GM19023 (cell line): ENCODE measurements around the gene DLG4.

Experiments used
- ATAC-seq: cut with Tn5 transposase; IDR thresholded peaks from one replicate; pipeline ENCODE4 v1.9.1; 2021; ENCODE audit warnings: mild to moderate bottlenecking, moderate library complexity; ENCODE audit not compliant: unreplicated experiment

DLG4 gene

DNA sequence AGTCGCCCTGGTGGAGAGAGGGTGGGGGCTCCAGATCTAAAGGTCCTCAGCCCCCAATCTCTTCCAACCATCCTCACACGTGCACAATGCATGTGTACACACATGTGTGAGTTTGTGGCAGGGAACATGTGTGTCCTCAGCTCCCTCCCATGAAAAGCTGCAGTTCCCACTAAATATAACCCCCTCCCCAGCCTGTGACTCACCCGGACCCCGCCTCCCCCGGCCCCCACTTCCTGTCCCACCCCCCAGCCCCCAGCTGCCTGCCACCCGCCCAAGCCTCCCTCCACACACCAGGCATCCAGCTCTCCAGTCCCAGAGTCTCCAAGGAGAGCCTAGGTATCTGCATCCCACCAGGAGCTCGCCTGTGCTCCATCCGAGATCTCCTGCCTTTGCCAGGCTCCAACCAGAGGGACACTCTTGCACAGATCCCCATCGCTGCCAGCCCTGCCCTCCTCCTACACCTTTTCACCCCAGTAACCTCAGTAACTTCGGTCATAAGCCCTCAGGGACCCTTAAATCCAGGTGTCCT lies 3.9 kb downstream of the DLG4 start:
- ATAC-seq, result no peak

DNA sequence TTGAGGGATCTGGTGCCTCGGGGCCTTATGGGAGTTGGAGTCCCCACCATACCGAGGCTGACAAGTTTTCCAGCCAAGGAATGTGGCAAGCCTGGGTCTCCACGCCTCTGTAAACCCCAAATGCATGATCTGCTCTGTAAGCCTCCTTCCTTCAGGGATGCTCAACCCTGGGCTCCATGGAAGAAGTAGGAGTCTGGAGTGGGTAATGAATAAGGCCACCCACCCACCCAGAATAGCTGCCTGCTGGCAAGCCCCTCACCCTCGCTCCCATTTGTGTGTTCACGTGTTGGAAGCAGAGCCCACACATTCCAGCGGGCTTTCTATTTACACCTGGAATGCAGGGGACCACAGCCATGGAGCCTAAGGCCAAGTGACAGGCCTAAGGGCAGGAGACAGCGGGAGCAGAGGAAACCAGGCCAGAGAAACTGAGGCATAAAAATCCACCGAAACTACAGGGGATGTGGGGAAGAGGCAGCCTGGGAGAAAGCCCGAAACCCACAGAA lies 4.4 kb downstream of the DLG4 start:
- ATAC-seq, result no peak

GRCh38 chr17:7214300-7215135 lies 5.1 kb downstream of the DLG4 start:
- peak; percentile 69 for ATAC-seq

DNA sequence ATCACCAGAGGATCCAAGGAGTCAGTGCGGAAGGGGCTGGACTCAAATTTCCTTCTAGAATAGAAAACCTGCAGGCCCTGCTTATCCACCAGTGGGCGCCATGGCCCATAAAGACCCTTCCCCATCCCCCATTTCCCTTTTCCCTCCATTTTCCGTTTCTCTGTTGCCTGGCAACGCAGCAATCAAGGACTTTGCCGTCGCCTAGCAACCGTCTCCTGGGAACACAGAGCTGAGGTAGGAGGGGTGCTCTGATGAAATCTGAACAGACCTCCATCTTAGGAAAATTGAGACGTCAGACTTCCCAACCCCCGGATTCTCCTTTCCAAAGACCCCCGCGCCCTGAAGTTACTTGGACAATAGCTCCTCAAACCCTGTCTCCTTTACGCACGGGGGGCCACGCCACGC lies 5.7 kb downstream of the DLG4 start:
- ATAC-seq, result no peak

DNA sequence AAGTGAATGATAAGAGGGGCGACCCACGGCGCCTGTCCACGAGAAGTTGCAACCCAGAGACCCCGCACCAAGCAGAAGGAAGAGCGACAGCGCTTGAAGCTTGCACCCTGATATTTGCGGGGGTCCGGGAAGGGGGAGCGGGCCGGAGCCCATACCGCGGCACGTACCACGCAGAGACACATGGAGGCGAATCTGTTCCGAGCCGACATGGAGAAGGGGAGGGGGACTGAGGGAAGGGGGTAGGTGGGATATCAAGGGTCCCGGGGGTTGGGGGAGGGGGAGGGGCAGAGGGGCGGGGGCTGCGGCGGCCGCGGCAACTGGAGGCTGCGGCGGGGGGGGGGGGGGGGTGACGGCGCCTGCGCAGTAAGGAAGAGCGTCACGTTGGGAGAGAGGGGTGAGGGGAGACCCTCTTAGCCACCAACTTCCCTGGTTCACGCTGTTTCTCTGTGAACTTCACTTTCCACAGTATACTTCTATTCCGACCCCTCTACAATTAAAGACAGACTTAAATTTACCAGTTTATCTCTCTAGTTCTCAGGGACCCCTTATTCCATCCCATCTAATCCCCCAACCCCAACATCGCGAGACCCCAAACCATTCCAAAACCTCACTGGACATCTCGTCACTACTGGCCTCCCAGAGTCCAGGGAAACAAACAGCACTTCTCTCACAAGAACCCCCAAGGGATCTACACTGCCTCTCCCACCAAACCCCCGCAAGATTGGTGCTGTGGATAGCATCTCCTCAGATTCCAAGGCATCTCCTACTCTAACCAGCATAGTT lies 8.0 kb downstream of the DLG4 start:
- ATAC-seq, result no peak

DNA sequence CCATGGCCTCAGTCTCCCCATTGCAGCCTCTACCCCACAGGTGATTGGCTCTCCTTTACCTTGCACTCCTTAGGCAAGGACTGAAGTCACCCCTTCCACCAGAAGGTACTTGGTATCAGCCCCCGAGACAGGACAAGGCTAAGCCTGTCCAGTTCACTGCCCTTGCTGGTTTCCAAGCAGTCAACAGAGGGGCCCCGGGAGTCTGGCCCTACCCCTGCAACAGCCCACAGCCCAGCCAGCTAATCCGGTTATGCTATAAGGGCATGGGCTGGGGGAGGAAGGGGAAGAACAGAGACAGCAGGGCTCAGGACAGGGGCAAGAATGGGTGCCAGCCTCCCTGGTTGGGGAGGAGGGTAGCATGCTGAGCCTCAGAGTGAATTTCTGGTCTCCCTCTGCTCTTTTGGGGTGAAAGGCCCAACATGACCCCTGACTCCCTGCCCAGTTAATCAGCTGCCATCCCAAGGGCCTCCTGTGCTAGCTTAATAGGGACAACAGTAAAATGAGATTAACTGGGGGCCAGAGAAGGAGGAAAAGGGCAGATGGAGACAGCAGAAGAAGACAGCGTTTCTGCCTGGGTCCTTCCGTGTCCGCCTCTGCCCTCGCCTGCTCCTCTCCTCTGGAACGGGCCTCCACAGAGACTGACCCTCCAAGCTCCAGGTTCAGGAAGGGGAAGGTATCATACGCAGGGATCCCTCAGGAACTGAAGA lies 10.7 kb downstream of the DLG4 start:
- no peak for ATAC-seq

DNA sequence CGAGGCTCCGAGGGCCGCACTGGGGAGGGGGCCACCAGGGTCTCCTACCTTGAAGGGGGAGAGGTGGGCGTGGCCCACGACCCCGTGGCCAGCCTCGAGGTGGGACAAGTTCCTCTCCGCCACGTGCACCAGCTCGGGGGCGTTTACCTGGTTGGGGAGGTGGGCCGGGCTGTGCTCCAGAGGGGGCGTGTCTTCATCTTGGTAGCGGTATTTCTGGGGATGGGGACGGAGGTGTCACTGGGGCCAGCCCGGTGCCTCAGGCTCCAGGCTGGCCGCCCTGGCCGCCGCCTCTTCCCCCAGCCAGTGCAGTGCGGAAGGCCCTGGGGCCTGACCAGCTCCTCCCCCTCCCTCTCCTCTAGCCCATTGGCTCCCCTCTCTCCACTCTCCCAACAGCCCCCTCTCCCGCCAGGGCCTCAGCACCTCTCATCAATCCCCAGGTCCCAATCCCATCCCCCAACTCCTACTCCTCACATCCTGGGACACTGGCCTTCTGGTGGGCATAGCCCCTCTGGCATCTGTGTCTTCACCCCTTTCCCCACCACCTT lies 11.5 kb downstream of the DLG4 start:
- no peak for ATAC-seq

- no peak for ATAC-seq
Measured at GRCh38 chr17:7207120-7208001, 12.3 kb downstream of the DLG4 start.

DNA sequence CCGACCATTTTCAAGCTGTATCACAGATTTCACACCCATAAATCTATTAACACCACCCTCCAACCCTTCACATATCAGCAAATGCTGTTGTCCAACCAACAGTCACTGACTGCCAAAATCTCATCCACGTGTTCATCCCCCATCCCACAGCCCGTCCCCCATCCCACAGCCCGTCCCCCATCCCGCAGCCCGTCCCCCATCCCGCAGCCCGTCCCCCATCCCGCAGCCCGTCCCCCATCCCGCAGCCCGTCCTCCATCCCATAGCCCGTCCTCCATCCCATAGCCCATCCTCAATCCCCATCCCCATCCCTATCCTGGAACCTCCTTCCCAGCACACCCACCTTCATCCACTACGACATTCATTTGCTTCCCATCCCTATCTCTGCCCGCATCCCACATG lies 14.1 kb downstream of the DLG4 start:
- no peak for ATAC-seq

DNA sequence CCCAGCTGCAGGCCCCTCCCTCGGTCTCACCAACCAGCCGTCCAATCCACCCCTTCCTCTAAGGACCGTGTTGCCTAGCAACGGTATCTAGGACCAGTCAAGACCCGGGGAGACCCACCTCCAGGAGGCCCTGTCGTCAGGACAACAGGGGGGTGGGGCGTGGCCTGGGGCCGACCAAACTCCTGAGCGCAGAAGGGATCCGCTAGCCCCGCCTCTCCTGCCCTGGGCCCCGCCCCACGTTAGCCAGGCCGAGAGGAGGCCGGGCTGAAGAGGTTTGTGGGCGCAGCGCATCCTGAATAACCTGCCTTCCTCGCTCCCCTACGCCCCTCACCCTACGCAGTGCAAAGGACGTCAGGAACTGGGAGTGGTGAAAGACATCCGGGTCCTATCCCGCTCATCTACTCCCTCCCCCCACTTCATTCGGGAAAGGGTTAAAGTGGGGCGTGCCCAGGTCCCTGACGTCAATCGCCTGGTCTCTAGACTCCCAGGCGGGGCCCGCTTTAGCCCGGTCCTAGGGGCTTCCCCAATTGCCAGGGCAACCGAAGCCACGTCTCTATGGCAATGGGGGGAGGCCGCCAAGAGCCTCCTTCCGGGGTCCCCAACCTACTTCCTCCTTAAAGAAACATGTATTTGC lies 14.7 kb downstream of the DLG4 start:
- ATAC-seq, result peak; percentile 81

- no peak for ATAC-seq
Measured at GRCh38 chr17:7204336-7204735, 15.3 kb downstream of the DLG4 start.

DNA sequence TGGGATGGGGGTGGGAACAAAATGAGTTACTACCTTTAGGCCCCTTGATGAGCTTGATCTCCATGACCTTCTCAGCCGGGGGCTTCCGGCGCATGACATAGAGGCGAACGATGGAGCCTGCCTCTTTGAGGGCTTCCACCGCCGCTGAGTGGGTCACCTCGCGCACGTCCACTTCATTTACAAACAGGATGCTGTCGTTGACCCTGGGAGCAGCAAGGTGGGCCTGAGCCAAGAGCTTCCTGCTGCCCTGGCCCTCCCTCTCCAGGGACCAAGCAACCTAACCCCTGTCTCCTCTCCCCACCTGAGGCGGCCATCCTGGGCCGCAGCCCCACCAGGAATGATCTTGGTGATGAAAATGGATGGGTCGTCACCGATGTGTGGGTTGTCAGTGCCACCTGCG lies 16.2 kb downstream of the DLG4 start:
- no peak for ATAC-seq

- ATAC-seq, result no peak
Measured at GRCh38 chr17:7196651-7197401, 22.8 kb downstream of the DLG4 start.

DNA sequence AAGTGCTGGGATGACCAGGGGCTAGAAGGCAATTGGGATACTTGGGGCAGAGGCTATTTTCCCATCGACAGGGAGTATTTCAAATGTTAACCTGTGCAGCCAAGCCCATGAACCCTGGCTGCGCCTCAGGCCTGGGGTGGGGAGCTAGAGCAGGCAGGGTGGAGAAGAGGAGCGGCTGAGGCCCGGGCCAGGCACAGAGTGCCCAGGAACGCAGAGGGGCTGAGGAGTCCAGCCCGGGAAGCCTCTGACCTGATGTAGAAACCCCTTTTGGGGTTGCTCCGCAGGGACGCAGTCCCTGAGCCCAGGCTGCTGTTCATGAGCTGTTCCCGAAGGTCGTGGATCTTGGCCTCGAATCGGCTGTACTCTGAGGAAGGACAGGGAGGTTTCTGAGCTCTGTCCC lies 23.7 kb downstream of the DLG4 start:
- ATAC-seq, result no peak

DNA sequence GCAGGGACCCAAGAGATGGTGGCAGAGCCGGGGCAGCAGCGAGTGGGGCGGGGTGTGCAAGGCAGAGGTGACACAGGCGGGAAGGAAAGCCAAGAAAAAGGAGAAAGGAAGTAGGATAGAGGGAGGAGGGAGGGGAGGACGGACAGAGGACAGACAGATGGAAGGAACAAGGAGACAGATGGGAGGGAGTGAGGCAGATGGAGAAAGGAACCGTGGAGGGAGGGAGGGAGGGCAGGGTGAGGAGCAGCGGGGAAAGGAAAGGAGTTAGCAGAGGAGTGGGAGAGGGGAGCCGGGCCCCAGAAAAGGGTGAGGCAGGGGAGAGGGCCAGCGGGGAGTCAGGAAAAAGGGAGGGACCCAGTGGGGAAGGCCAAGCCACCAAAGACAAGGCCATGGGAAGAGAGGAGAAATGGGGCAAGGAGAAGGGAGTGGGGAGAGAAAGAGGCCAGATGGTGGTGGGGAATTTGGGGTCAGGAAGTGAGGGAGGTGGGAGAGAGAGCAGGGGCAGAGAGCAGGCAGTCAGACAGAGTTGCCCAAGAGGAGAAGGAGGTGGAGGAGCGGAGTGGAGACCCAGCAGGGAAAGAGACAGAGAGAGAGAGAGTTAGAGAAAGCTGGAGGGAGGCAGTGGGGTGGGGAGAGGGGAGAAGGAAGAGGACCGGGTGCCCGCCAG lies 27.2 kb downstream of the DLG4 start:
- ATAC-seq, result no peak

- no peak for ATAC-seq
Measured at GRCh38 chr17:7191571-7192270, 27.9 kb downstream of the DLG4 start.

GRCh38 chr17:7191069-7191468 lies 28.6 kb downstream of the DLG4 start:
- no peak for ATAC-seq
